ENCODE measurements around the gene VIPR1. TPM values are rescaled to one million over a fixed set of nuclear protein-coding genes. Genes with fewer than 3 reads are reported as not detected.

VIPR1 gene
- total RNA-seq, 1 experiment from 2014 or later, result not detected

DNA sequence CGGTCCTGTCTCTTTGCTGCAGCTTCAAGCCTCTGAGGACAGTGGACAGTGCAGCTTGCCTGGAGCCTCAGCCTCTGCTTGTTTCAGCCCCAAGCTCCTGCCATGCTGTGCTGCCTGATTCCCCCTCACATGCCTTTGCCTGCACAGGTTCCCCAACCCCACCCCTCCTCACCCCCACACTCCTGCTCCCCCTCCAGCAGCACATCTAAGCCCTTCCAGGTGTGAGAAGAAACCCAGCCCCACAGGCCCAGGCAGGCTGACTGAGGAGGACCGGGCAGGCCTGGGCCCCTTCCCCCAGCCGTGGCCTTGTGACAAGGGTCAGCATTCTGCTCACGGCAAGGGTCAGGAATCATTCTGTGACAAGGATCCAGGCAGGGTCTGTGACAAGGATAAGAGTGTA lies 22.8 kb downstream of the VIPR1 start:
- Histone ChIP-seq H3K27ac (no peak overlapping the region), H3K4me1 (replicated peaks) (no peaks in the 10 kb centered on the region), H3K36me3 (no peaks in the 10 kb centered on the region), H3K27me3 (replicated peaks) (no peaks in the 10 kb centered on the region), H3K9me3 (replicated peaks) (no peaks in the 10 kb centered on the region), H3K4me3 (no peak overlapping the region)
- DNase-seq (ENCODE audit: low read depth in 1 of 2, low spot score in 2 of 2), result no peak

DNA sequence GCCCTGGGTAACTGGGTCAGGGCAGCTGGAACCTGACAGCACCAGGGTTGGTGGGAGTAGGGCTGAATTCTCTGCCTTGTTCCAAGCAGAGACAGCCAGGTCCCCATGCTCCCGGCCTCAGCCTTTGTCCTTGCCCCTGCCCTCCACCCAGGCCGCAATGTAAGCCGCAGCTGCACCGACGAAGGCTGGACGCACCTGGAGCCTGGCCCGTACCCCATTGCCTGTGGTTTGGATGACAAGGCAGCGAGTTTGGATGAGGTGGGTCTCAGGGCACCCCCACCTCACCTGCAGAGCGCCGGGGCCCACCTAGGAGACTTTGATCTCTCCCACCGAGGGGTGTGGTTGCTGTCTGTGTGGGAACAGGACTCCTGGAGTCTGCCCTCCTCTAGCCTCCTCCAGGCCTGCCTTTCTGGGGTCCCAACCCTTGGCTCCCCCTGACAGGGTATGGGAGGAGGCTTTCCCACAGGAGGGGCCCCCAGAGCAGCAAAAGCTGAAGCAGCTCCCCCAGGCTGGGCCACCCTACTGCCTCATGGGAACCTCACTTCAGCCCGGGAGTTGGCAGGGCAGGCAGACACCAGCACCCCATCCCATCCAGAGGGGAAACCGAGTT lies 23.4 kb downstream of the VIPR1 start:
- Histone ChIP-seq H3K9me3 (replicated peaks) (no peaks in the 10 kb centered on the region), H3K36me3 (no peaks in the 10 kb centered on the region), H3K4me1 (replicated peaks) (no peaks in the 10 kb centered on the region), H3K4me3 (no peak overlapping the region), H3K27me3 (replicated peaks) (no peaks in the 10 kb centered on the region), H3K27ac (no peak overlapping the region)
- DNase-seq (ENCODE audit: low read depth in 1 of 2, low spot score in 2 of 2), result no peak

DNA sequence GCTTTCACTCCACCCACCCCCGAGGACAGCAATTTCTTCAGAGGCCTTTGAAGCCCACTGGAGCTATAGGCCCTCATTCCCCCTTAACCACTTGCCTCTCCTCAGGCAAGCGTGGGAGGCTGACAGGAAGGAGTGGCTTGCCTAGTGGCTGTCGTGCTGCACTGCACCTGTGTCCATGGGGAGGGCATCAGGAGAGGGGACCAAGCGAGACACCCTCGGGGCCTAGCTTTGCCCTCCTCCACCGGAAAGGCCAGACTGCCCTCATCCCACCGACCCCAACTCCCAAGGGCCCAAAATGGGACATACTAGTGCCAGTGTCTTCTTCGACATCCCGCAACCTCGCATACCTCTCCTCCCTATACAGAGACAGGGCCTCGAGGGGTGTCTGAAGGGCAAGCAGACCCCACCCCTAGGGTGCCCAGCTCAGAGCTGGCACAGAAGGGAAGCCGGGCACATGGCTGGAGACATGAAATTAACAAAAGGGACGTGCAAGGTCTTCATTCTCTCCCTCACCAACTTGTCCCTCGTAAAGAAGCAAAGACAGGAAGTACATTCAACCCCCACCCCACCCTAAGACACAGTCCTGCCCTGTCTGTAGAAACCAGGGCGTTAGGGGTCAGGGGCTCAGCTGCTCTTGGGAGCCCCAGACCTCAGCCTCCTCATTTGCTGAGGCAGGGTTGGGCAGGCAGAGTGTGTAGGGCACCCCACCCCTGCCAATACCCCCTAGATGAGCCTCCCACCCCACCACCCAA lies 24.3 kb downstream of the VIPR1 start:
- Histone ChIP-seq H3K27me3 (replicated peaks) (no peaks in the 10 kb centered on the region), H3K4me1 (replicated peaks) (no peaks in the 10 kb centered on the region)

DNA sequence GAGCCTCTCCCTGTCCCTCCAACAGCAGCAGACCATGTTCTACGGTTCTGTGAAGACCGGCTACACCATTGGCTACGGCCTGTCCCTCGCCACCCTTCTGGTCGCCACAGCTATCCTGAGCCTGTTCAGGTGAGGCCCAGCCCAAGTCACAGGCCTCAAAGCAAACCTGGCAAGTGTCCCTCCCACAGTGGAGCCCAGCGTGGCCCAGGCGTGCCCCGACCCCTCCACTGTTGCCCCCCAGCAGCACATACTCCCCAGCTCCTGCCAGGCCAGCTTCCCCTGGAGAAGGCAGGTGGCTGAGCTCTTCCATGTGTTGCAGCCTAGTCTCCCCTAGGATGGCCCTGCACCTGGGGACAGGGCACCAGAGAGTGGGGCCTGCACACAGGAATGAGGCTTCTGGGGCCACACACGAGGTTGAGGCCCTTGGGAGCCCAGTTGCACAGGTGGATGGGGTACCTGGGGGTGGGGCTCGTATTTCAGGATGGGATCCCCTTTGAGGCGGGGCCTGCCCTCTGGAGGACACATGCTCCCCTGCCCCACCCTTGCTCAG lies 25.0 kb downstream of the VIPR1 start:
- no peak overlapping the region for H3K27ac ChIP-seq
- no peaks in the 10 kb centered on the region for H3K4me1 ChIP-seq (replicated peaks)
- no peaks in the 10 kb centered on the region for H3K9me3 ChIP-seq (replicated peaks)
- no peak overlapping the region for H3K4me3 ChIP-seq
- DNase-seq (ENCODE audit: low read depth in 1 of 2, low spot score in 2 of 2), result no peak
- no peaks in the 10 kb centered on the region for H3K27me3 ChIP-seq (replicated peaks)
- H3K36me3 ChIP-seq, result no peaks in the 10 kb centered on the region

More for the DNA sequence above, 24.3 kb downstream of the VIPR1 start:
- Histone ChIP-seq H3K9me3 (replicated peaks) (no peaks in the 10 kb centered on the region), H3K36me3 (no peaks in the 10 kb centered on the region), H3K27ac (no peak overlapping the region), H3K4me3 (no peak overlapping the region)
- DNase-seq (ENCODE audit: low read depth in 1 of 2, low spot score in 2 of 2), result no peak

DNA sequence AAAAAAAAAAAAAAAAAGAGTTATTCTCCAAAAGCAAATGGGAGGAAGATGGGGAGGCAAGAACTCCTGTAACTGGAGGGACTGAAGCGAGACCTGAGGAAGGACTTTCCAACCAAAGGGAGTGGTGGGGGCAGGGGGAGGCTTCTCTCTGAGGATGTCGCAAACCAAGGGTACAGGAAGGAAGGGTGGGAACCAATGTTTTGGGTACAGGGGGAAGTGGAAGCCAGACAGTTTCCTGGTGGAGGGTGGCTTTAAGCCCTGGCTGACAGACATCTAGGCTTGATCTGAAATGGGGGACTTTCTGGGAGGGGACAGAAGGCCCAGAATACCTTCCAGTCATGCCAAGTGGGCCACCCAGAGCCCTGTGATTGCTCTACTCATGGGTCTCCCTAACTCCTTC lies 27.0 kb downstream of the VIPR1 start:
- H3K27ac ChIP-seq, result no peak overlapping the region
- H3K4me3 ChIP-seq, result no peak overlapping the region
- H3K36me3 ChIP-seq, result no peaks in the 10 kb centered on the region
- no peaks in the 10 kb centered on the region for H3K27me3 ChIP-seq (replicated peaks)
- DNase-seq (ENCODE audit: low read depth in 1 of 2, low spot score in 2 of 2), result no peak
- no peaks in the 10 kb centered on the region for H3K9me3 ChIP-seq (replicated peaks)
- H3K4me1 ChIP-seq (replicated peaks), result no peaks in the 10 kb centered on the region

DNA sequence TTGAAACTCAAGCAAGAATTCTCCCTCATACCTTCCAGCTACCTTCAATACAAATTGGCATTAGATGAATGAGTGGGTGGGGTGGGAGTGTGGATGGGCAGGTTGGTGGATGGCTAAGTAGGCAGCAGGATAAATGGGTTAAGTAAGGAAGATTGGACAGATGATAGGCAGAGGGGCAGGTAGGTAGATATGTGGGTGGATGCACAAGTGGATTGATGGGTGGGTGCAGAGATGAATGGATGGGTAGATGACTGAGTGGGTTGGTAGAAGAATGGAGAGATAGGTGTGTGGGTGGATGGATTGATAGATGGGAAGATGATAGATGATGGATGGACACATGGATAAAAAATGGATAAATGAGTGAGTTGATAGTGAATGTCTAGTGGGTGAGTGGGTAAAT lies 27.6 kb downstream of the VIPR1 start:
- DNase-seq (ENCODE audit: low read depth in 1 of 2, low spot score in 2 of 2), result no peak
- Histone ChIP-seq H3K27ac (no peak overlapping the region), H3K9me3 (replicated peaks) (no peaks in the 10 kb centered on the region), H3K27me3 (replicated peaks) (no peaks in the 10 kb centered on the region), H3K36me3 (no peaks in the 10 kb centered on the region), H3K4me3 (no peak overlapping the region), H3K4me1 (replicated peaks) (no peaks in the 10 kb centered on the region)

DNA sequence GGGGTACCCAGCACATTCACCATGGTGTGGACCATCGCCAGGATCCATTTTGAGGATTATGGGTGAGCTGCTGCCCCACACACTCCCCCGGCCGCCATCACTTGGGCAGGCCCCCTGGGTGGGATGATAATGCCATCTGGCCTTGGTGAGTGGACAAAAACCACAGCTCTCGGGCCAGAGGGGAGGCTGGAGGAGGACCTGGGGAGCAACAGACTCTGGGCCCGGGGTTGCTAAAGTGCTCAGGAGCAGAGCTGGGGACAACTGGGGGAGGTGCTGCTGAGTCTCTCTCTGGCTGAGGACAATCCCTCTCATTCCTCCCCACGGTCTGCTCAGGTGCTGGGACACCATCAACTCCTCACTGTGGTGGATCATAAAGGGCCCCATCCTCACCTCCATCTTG lies 29.0 kb downstream of the VIPR1 start:
- Histone ChIP-seq H3K4me1 (replicated peaks) (no peaks in the 10 kb centered on the region), H3K36me3 (no peaks in the 10 kb centered on the region), H3K4me3 (no peak overlapping the region), H3K9me3 (replicated peaks) (no peaks in the 10 kb centered on the region), H3K27me3 (replicated peaks) (no peaks in the 10 kb centered on the region), H3K27ac (no peak overlapping the region)
- no peak for DNase-seq (ENCODE audit: low read depth in 1 of 2, low spot score in 2 of 2)

DNA sequence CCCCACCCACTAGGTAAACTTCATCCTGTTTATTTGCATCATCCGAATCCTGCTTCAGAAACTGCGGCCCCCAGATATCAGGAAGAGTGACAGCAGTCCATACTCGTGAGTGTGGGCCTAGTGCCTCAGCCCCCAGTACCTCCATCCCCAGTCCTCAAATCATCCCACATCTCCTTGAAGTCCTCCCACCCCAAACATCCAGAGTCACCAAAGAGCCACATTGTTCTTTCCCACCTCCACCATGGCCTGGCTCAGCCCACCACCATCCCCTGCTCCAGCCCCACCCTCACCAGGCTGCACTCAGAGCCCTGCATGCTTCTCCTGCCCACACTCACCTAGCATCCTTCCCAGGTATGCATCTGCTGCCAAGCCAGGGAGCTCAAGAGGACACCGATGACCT lies 29.8 kb downstream of the VIPR1 start:
- Histone ChIP-seq H3K36me3 (no peaks in the 10 kb centered on the region), H3K27me3 (replicated peaks) (no peaks in the 10 kb centered on the region), H3K9me3 (replicated peaks) (no peaks in the 10 kb centered on the region), H3K4me1 (replicated peaks) (no peaks in the 10 kb centered on the region), H3K27ac (no peak overlapping the region), H3K4me3 (no peak overlapping the region)
- DNase-seq (ENCODE audit: low read depth in 1 of 2, low spot score in 2 of 2), result no peak

DNA sequence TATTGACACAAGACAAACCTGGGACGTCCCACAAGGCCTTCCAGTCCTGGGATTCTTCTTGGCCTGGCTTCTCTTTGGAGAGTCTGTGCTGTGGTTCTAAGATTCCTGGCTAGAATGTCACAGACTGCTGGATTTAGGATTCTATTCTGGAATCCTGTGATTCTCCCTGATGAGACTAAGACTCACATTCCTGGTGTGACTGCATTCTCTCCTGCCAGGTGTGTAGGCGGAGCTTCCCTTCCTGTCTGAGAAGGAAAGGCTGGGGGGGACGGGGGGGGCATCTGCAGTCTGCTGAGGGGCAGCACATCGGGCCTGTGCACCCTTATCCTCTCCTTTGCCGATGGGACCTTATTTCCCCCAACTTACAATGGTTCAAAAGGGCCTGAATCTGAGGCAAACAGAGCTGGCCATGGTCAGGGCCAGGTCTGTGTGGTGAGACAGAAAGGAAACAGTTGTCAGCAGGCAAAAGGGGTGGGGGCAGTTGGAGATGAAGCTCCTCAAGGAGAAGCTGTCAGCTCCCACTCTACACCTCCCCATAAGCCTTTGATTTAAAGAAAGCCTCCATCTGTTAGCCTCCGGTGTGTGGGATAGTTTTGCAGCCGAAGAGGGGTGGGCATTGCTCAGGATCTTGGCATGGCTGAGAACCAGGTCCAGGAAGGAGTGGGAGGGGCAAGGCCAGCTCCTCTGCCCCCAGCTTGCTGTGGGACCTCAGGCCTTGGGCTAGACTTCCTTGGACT lies 30.9 kb downstream of the VIPR1 start:
- Histone ChIP-seq H3K27ac (no peak overlapping the region), H3K27me3 (replicated peaks) (no peaks in the 10 kb centered on the region), H3K36me3 (no peaks in the 10 kb centered on the region), H3K4me3 (no peak overlapping the region), H3K9me3 (replicated peaks) (no peaks in the 10 kb centered on the region), H3K4me1 (replicated peaks) (no peaks in the 10 kb centered on the region)
- no peak for DNase-seq (ENCODE audit: low read depth in 1 of 2, low spot score in 2 of 2)

DNA sequence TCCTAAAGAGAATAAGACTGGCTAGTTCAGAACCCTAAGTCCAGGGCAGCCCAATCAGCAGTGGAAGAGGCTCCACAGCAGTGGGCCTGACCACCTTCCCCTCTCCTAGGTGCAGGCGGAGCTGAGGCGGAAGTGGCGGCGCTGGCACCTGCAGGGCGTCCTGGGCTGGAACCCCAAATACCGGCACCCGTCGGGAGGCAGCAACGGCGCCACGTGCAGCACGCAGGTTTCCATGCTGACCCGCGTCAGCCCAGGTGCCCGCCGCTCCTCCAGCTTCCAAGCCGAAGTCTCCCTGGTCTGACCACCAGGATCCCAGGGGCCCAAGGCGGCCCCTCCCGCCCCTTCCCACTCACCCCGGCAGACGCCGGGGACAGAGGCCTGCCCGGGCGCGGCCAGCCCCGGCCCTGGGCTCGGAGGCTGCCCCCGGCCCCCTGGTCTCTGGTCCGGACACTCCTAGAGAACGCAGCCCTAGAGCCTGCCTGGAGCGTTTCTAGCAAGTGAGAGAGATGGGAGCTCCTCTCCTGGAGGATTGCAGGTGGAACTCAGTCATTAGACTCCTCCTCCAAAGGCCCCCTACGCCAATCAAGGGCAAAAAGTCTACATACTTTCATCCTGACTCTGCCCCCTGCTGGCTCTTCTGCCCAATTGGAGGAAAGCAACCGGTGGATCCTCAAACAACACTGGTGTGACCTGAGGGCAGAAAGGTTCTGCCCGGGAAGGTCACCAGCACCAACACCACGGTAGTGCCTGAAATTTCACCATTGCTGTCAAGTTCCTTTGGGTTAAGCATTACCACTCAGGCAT lies 33.7 kb downstream of the VIPR1 start:
- H3K36me3 ChIP-seq, result no peaks in the 10 kb centered on the region
- H3K9me3 ChIP-seq (replicated peaks), result no peaks in the 10 kb centered on the region
- no peaks in the 10 kb centered on the region for H3K27me3 ChIP-seq (replicated peaks)
- DNase-seq (ENCODE audit: low read depth in 1 of 2, low spot score in 2 of 2), result no peak
- no peak overlapping the region for H3K27ac ChIP-seq
- no peak overlapping the region for H3K4me3 ChIP-seq
- no peaks in the 10 kb centered on the region for H3K4me1 ChIP-seq (replicated peaks)

DNA sequence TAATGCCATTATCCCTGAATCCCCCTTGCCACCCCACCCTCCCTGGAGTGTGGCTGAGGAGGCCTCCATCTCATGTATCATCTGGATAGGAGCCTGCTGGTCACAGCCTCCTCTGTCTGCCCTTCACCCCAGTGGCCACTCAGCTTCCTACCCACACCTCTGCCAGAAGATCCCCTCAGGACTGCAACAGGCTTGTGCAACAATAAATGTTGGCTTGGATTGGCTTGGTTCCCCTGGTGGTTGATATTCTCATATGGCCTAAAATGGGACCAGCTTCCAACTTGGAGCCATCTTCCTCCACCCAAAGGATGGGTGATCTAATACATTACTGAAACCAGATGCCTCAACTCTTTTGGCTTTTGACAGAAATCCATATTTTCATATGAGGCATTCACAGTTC lies 34.9 kb downstream of the VIPR1 start:
- Histone ChIP-seq H3K27ac (no peak overlapping the region), H3K4me1 (replicated peaks) (no peaks in the 10 kb centered on the region), H3K9me3 (replicated peaks) (no peaks in the 10 kb centered on the region), H3K4me3 (no peak overlapping the region), H3K27me3 (replicated peaks) (no peaks in the 10 kb centered on the region), H3K36me3 (no peaks in the 10 kb centered on the region)
- no peak for DNase-seq (ENCODE audit: low read depth in 1 of 2, low spot score in 2 of 2)

DNA sequence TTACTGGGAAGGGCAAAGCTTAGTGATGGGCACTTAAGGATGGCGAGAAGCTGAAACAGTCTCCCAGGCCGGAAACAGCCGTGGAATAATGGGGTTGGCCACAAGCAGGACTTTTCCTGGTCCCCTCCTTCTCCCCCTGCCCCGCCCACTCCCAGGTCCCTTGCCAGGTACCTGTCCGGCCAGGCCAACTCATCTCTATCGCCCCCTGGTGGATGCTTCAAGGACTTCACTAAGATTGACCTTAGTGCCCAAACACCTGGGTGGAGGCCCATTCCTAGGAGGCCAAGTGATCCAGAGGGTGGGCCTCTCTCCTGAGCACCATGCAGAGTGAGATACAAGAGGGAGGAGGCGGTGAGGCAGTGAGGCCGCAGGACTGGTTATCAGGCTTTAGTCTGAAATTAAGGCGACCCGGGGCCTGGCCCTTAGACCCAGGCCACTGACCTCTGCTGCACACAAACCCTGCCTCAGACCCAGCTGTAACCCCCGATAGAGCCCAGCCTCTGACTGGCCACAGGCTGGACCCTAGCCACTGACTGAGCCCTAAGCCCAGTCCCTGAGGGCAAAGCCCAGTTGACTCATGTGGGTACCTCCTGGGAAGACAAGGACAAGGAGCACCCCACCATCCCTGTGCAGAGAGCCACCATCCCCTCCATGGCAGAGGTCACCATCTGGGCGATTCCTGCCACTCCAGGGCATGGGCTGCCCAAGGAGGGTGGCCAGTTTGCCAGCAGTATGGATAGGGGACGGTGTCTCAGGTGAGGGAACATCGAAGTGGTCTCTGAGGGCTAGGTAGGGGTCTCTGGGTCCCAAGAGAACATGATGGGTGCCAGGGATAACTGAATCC lies 37.6 kb downstream of the VIPR1 start:
- Histone ChIP-seq H3K9me3 (replicated peaks) (no peaks in the 10 kb centered on the region), H3K4me3 (no peak overlapping the region), H3K27ac (no peak overlapping the region), H3K27me3 (replicated peaks) (no peaks in the 10 kb centered on the region), H3K4me1 (replicated peaks) (no peaks in the 10 kb centered on the region), H3K36me3 (no peaks in the 10 kb centered on the region)
- no peak for DNase-seq (ENCODE audit: low read depth in 1 of 2, low spot score in 2 of 2)

DNA sequence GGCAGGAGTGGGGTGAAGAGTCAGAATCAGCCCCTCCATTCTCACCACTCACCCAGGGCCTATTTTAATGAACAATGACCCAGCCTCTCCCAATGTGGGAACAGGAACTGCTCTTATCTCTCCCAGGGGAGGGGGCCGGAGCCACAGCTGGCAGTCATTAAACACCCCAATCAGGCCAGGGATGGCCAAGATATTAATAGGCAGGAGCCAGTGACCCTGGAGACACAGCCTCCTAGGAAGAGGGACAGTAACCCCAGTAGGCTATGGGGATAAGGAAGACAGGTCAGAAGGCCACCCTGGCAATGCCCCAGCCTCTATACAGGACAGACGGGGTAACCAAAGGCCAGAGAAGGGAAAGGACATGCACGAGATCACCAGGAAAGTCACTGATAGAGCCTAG lies 38.6 kb downstream of the VIPR1 start:
- Histone ChIP-seq H3K4me3 (no peak overlapping the region), H3K36me3 (no peaks in the 10 kb centered on the region), H3K4me1 (replicated peaks) (no peaks in the 10 kb centered on the region), H3K27ac (no peak overlapping the region), H3K9me3 (replicated peaks) (no peaks in the 10 kb centered on the region), H3K27me3 (replicated peaks) (no peaks in the 10 kb centered on the region)
- no peak for DNase-seq (ENCODE audit: low read depth in 1 of 2, low spot score in 2 of 2)

All from SJSA1 (cell line).